NT2/D1 (cell line): ENCODE results near the gene GNG7.

Experiments
- SUZ12 ChIP-seq: IDR thresholded peaks from 2 replicates; pipeline ENCODE4 v1.6.1; 2011; ENCODE audit not compliant: insufficient read length, insufficient read depth; ENCODE audit errors: extremely low read depth
- YY1 ChIP-seq: IDR thresholded peaks from 2 replicates; pipeline ENCODE4 v1.6.1; 2011; ENCODE audit not compliant: insufficient read length, insufficient read depth
- ZNF274 ChIP-seq: IDR thresholded peaks from 2 replicates; pipeline ENCODE4 v1.6.1; 2011; ENCODE audit warnings: mild to moderate bottlenecking, low read depth, low read length

DNA sequence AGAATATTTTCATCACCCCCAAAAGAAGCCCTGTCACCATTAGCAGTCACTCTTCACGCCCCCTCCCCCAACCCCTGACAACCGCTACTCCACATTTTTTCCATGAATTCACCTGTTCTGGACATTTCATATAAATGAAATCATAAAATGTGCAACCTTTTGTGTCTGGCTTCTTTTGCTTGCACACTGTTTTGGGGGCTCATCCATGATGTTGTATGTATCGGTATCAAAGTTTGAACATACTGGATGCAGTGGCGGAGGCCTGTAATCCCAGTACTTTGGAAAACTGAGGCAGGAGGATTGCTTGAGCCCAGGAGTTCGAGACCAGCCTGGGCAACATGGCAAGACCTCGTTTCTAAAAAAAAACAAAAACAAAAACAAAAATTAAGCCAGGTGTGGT is 219.4 kb downstream of the GNG7 start:
- TF ChIP-seq ZNF274 = no peak
- no peak for TF ChIP-seq YY1
- TF ChIP-seq SUZ12 = no peak
